Neuron (in vitro differentiated cells): ENCODE measurements around the gene ZNF536.

Source experiments
- H2AFZ ChIP-seq: one replicate; pipeline ENCODE4 v1.6.1; 2013; ENCODE audit warnings: low read depth, mild to moderate bottlenecking, inconsistent platforms, low read length, moderate library complexity
- H3K27me3 ChIP-seq: one replicate; pipeline ENCODE4 v1.6.1; 2013; ENCODE audit warnings: low read length; ENCODE audit not compliant: insufficient read depth
- H3K36me3 ChIP-seq: one replicate; pipeline ENCODE4 v1.6.1; 2013; ENCODE audit warnings: low read length; ENCODE audit not compliant: insufficient read depth
- H3K4me1 ChIP-seq: one replicate; pipeline ENCODE4 v1.6.1; 2013; ENCODE audit warnings: low read length; ENCODE audit not compliant: insufficient read depth
- H3K4me3 ChIP-seq: 2 replicates; pipeline ENCODE4 v1.5.1; 2013; ENCODE audit warnings: mild to moderate bottlenecking, low read length, moderate library complexity
- H3K9me3 ChIP-seq: one replicate; pipeline ENCODE4 v1.6.1; 2013; ENCODE audit warnings: low read length

The ZNF536 gene

DNA sequence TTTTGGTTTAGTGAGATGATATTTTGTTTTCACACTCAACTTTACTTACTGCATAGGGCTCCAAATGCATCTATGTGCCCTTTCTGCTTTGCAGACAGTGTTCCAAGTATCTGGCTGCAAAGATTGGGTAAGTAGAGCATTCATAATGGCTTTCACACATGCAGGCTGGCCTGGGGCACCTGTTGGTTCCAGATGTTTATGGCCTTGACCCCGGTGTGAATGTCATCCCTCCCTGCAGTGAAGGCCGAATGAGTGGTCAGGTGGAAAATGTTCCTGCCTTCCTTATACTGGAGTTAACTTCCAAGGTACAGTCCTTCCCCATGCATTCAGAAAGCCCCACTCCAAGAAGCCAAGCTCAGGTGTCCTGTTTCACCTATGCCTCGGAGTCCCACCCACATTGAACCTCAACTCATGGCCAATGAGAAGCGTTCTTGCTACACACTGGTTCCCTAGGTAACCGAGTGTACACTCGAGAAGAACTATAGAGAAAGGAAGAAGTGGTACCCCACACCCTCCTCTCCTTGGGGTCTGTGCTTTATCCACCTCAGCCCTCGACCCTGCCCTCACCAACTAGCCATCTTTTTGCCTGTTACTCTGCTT is 23.0 kb upstream of the ZNF536 start:
- Histone ChIP-seq H3K27me3 (no peaks in the 10 kb centered on the region), H3K36me3 (no peaks in the 10 kb centered on the region), H2AFZ (no peak overlapping the region), H3K9me3 (peaks cover 3% of the 10 kb centered on the region), H3K4me3 (no peak overlapping the region), H3K4me1 (peaks cover 38% of the 10 kb centered on the region)

DNA sequence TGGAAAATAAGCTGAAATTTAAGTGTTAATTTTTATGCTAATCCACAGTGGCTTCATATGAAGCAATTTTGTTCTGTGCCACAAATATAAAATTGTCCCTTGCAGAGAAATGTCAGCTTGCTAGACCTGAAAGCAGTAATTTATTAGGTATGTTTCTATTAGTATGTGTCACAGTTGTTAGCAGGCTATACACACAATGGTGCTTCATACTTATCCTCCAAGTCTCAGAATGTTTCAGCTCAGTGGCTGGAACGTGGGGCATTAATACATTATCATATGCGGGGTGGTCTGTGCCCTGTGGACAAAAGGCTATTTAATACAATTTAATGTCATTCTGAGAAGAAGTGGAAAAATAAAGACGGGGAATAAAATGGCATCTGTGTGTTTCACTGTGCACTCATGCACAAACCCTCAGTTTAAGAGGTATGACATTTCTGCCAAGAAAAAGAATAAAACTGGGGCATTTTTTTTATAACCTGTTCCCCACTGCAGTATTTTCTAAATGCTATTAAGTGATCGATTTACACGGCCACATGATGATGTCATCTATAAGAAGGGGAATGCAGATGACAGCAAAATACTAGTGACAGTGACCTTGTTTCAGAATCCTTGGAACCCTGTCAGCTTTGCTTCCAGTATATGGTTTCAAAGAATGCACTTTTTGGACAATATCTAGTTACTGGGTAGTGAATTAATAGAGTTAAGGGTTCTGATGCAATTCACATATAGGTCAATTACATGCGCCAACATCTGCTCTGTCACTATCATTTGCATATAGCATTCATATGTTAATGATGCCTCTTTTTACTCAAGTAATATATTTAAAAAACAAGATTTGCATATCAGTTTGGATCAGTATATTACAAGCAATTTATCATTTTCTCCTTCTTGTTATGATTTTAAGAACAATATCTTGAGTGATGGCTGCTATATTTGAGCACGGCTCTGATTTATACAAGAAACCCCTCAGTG is 21.2 kb upstream of the ZNF536 start:
- Histone ChIP-seq H3K4me3 (no peak overlapping the region), H2AFZ (no peak overlapping the region), H3K9me3 (peaks cover under 1% of the 10 kb centered on the region), H3K27me3 (no peaks in the 10 kb centered on the region), H3K36me3 (peaks cover 13% of the 10 kb centered on the region), H3K4me1 (peaks cover 38% of the 10 kb centered on the region)

DNA sequence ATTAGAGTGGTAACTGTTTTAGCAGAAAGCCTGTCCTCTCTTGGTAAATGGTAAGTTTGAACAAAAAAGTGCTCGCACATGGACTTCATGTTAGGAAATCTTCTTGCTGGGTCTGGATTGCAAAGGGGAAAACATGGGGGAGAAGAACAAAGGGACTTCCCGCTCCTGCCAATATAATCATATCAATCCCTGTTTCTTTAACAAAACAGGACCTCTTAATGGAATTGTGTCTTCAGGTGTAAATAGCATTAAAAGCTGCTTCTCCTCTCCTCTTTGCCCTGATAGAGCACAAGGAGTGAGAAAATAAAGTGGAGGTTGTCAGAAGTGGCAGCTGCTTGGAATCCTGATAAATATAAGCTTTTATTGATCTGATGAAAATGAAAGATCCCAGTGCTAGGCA is 20.4 kb upstream of the ZNF536 start:
- Histone ChIP-seq H3K27me3 (no peaks in the 10 kb centered on the region), H3K36me3 (peaks cover 14% of the 10 kb centered on the region), H3K4me3 (no peak overlapping the region), H3K4me1 (peaks cover 38% of the 10 kb centered on the region), H3K9me3 (no peaks in the 10 kb centered on the region), H2AFZ (no peak overlapping the region)

GRCh38 chr19:30353394-30353945 is 18.7 kb upstream of the ZNF536 start:
- H3K27me3 ChIP-seq, result no peaks in the 10 kb centered on the region
- H3K9me3 ChIP-seq, result no peaks in the 10 kb centered on the region
- H3K4me3 ChIP-seq, result no peak overlapping the region
- H2AFZ ChIP-seq, result no peak overlapping the region
- H3K36me3 ChIP-seq, result peaks cover 20% of the 10 kb centered on the region
- peaks cover 38% of the 10 kb centered on the region for H3K4me1 ChIP-seq

DNA sequence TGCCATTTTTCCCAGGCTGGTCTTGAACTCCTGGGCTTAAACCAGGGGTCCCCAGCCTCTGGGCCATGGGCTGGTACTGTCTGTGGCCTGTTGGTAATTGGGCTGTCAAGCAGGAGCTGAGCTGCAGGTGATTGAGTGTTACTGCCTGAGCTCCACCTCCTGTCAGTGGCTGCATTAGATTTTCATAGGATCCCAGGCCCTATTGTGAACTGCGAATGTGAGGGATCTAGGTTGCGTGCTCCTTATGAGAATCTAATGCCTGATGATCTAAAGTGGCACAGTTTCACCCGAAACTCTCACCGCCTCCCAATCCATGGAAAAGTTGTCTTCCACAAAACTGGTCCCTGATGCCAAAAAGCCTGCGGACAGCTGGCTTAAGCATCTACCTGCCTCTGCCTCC is 16.6 kb upstream of the ZNF536 start:
- no peaks in the 10 kb centered on the region for H3K9me3 ChIP-seq
- no peaks in the 10 kb centered on the region for H3K27me3 ChIP-seq
- H3K4me1 ChIP-seq, result peaks cover 38% of the 10 kb centered on the region
- no peak overlapping the region for H2AFZ ChIP-seq
- H3K4me3 ChIP-seq, result no peak overlapping the region
- peaks cover 25% of the 10 kb centered on the region for H3K36me3 ChIP-seq

DNA sequence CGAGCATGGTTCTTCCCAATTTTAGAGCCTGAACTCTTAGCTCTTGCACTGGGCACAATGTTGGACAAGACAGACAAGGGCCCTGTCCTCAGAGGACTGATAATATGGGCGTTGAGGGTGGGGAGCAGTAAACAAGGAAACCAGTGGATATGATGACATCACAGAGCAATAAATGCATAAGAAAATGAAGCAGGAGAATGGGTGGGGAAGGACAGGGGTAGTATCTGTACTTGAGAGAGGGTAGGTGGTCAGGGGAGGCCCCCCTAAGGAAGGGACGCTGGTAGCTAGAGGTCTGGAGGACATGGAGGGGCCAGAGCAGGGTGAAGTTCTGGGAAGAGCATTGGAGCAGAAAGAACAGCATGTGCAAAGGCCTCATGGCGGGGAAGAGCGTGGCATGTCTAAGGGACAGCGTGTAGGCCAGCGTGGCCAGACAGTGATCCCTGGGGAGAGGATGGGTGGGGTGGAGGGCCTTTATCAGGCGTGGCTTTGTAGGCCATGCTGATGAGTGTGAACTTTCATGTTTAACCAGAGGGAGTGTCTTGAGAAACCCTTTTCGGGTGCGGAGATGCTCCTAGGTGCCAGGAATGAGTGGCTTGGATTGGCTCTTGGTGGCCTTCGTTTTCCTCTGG is 15.1 kb upstream of the ZNF536 start:
- Histone ChIP-seq H3K4me3 (no peak overlapping the region), H3K27me3 (no peaks in the 10 kb centered on the region), H3K9me3 (no peaks in the 10 kb centered on the region)

DNA sequence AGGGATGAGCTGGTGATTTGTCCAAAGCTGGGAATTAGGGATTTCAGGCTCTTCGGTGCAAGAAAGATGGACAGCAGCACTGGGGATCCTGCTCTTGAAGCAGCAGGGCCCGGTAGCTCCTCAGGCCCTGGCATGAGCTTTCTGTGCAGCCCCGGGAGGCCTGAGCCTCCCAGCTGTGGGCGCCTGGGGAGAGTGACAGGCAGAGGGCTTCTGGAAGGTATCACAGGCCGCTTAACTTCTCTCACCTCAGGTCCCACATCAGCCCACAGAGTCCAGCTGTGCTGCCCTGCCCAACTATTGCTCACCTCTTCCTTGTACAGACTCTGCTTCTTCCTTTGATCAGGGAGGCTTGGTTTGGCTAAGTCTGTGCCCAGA is 14.6 kb upstream of the ZNF536 start:
- Histone ChIP-seq H3K9me3 (no peaks in the 10 kb centered on the region), H3K36me3 (peaks cover 25% of the 10 kb centered on the region), H3K4me1 (peaks cover 33% of the 10 kb centered on the region), H3K27me3 (no peaks in the 10 kb centered on the region), H3K4me3 (no peak overlapping the region), H2AFZ (no peak overlapping the region)

More for the DNA sequence above, 15.1 kb upstream of the ZNF536 start:
- H3K4me1 ChIP-seq, result peaks cover 37% of the 10 kb centered on the region
- H2AFZ ChIP-seq, result no peak overlapping the region
- peaks cover 25% of the 10 kb centered on the region for H3K36me3 ChIP-seq

DNA sequence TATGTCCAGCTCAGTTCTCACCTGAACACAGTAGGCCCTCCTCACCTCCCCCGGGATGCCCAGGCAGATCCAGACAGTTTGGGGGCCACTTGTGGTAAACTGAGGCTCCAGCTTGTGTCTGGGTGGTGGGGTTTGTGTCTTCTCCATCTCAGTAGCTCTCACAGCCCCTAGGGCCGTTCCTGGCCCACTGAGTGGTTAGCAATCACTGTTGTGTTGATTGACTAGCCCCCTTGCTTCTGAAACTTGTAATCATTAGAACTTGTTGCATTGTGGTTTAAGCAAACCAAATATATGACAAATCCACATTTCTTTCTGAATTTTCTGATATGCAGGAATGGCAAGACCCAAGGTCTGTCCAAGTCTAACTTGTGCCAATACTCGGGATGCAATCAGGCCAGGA is 13.9 kb upstream of the ZNF536 start:
- Histone ChIP-seq H2AFZ (no peak overlapping the region), H3K4me3 (no peak overlapping the region), H3K9me3 (no peaks in the 10 kb centered on the region), H3K4me1 (peaks cover 33% of the 10 kb centered on the region), H3K36me3 (peaks cover 28% of the 10 kb centered on the region), H3K27me3 (no peaks in the 10 kb centered on the region)

DNA sequence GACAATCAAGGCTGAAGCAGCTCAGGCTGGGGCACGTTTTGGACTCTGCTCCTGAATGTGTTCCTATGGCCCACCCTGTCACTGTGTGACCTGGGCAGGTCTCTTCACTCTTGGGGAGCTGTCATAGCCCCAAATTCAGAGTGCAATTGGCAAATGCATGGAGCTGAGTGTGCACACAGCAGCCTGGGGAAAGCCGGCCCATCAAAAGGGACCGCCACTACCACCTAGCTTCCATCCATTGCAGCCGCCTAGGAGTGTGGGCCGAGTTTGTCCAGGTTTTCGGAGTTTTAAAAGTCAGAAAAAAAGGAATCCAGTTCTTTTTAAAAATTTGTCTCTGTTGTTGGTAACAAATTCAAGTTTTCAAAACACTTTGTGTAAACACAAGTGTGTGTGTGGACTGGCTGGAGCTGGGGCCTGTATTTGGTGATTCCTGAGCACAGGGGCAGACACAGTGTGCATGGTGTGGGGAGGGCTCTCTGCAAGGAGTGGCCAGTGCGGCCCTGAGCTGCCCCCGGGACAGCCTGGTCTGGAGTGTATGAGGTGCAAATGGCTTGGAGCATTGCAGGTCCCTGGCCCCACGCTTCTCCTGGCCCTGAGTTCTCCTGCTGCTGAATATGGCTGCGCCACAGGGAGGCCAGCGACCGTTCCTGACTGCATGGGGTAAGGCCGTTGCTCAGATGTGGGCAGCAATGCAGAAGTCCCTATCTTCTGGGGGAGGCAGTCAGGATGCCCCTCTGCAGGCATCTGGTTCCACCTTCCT is 13.2 kb upstream of the ZNF536 start:
- Histone ChIP-seq H3K4me1 (peaks cover 33% of the 10 kb centered on the region), H3K4me3 (no peak overlapping the region), H3K9me3 (no peaks in the 10 kb centered on the region), H2AFZ (no peak overlapping the region), H3K36me3 (peaks cover 30% of the 10 kb centered on the region), H3K27me3 (no peaks in the 10 kb centered on the region)

GRCh38 chr19:30359936-30360335 is 12.2 kb upstream of the ZNF536 start:
- Histone ChIP-seq H3K27me3 (no peaks in the 10 kb centered on the region), H3K4me3 (no peak overlapping the region), H3K36me3 (peaks cover 26% of the 10 kb centered on the region), H3K4me1 (peaks cover 33% of the 10 kb centered on the region), H3K9me3 (no peaks in the 10 kb centered on the region), H2AFZ (no peak overlapping the region)

DNA sequence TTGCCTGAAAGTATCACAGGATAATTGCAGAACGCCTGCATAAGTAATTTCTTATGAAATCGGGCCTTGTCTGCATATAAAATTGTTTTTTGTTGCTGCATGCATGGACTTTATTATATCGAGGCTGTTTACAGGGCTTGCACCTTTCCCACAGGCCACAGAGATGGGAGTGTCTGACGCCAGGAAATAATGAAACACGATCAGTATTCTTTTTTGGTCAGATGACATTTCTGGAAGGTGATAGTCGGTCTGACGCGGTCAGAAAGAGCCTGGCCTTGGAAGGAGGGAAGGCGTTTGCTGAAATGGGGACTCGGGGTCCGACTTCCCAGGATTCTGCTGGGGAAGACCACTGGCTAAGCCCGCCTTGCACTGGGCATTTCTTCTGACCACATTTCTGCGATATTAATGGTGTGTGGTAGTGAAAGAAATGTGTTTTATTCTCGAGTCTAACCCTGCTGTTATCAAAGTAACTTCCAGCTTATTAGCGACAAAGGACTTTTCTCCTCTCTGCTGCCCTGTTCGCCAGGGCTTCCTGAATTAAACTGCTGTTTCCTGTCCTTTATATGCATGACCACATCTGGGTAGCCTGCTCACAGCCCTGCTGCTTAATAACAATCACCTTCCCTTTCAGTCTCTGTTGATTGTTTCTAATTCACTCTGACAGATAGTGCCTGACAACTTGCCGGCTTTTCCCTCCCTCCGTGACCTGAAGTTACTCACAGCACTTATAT is 11.6 kb upstream of the ZNF536 start:
- H2AFZ ChIP-seq, result no peak overlapping the region
- no peaks in the 10 kb centered on the region for H3K9me3 ChIP-seq
- peaks cover 33% of the 10 kb centered on the region for H3K4me1 ChIP-seq
- H3K36me3 ChIP-seq, result peaks cover 23% of the 10 kb centered on the region
- H3K4me3 ChIP-seq, result no peak overlapping the region
- H3K27me3 ChIP-seq, result no peaks in the 10 kb centered on the region

GRCh38 chr19:30361107-30361447 is 11.1 kb upstream of the ZNF536 start:
- Histone ChIP-seq H3K4me3 (no peak overlapping the region), H3K36me3 (peaks cover 21% of the 10 kb centered on the region), H3K27me3 (no peaks in the 10 kb centered on the region), H3K9me3 (no peaks in the 10 kb centered on the region), H2AFZ (no peak overlapping the region), H3K4me1 (peaks cover 33% of the 10 kb centered on the region)
